ENCODE results near the gene DUOX1.

Gene DUOX1

GRCh38 chr15:45181491-45182285 is 51.9 kb downstream of the DUOX1 start:
- TF ChIP-seq TCF12 (IDR thresholded peaks at IDR 0.05; ENCODE audit: low read depth) (no peak), FOXM1 (IDR thresholded peaks at IDR 0.05; ENCODE audit: borderline replicate concordance, low read depth) (no peak), NFIC (IDR thresholded peaks at IDR 0.05) (no peak), CREB1 (IDR thresholded peaks at IDR 0.05; ENCODE audit: low read depth) (no peak), YY1 (IDR thresholded peaks at IDR 0.05; ENCODE audit: low read depth) (no peak), TAF1 (IDR thresholded peaks at IDR 0.05; ENCODE audit: low read depth) (no peak), EP300 (IDR thresholded peaks at IDR 0.05; ENCODE audit: borderline replicate concordance) (no peak), CEBPB (IDR thresholded peaks at IDR 0.05) (no peak), RAD21 (IDR thresholded peaks at IDR 0.05; ENCODE audit: low read depth) (no peak), EGR1 (IDR thresholded peaks at IDR 0.05) (no peak), TEAD4 (IDR thresholded peaks at IDR 0.05) (no peak), ZBTB7A (IDR thresholded peaks at IDR 0.05; ENCODE audit: low read depth) (no peak), MAX (IDR thresholded peaks at IDR 0.05) (no peak)
- TF ChIP-seq, protein P1, sequence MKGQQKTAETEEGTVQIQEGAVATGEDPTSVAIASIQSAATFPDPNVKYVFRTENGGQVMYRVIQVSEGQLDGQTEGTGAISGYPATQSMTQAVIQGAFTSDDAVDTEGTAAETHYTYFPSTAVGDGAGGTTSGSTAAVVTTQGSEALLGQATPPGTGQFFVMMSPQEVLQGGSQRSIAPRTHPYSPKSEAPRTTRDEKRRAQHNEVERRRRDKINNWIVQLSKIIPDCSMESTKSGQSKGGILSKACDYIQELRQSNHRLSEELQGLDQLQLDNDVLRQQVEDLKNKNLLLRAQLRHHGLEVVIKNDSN (IDR thresholded peaks at IDR 0.05) = no peak
- TF ChIP-seq, protein P2, sequence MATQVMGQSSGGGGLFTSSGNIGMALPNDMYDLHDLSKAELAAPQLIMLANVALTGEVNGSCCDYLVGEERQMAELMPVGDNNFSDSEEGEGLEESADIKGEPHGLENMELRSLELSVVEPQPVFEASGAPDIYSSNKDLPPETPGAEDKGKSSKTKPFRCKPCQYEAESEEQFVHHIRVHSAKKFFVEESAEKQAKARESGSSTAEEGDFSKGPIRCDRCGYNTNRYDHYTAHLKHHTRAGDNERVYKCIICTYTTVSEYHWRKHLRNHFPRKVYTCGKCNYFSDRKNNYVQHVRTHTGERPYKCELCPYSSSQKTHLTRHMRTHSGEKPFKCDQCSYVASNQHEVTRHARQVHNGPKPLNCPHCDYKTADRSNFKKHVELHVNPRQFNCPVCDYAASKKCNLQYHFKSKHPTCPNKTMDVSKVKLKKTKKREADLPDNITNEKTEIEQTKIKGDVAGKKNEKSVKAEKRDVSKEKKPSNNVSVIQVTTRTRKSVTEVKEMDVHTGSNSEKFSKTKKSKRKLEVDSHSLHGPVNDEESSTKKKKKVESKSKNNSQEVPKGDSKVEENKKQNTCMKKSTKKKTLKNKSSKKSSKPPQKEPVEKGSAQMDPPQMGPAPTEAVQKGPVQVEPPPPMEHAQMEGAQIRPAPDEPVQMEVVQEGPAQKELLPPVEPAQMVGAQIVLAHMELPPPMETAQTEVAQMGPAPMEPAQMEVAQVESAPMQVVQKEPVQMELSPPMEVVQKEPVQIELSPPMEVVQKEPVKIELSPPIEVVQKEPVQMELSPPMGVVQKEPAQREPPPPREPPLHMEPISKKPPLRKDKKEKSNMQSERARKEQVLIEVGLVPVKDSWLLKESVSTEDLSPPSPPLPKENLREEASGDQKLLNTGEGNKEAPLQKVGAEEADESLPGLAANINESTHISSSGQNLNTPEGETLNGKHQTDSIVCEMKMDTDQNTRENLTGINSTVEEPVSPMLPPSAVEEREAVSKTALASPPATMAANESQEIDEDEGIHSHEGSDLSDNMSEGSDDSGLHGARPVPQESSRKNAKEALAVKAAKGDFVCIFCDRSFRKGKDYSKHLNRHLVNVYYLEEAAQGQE (IDR thresholded peaks at IDR 0.05; ENCODE audit: low read depth) = no peak

GRCh38 chr15:45182996-45183395 is 53.2 kb downstream of the DUOX1 start:
- TF ChIP-seq TAF1 (IDR thresholded peaks at IDR 0.05; ENCODE audit: low read depth) (no peak), RAD21 (IDR thresholded peaks at IDR 0.05; ENCODE audit: low read depth) (peak; percentile 10; the same call in 1 of the 2 replicates), ZBTB7A (IDR thresholded peaks at IDR 0.05; ENCODE audit: low read depth) (peak; percentile 54; the same call in 1 of the 2 replicates), FOXM1 (IDR thresholded peaks at IDR 0.05; ENCODE audit: borderline replicate concordance, low read depth) (no peak), EGR1 (IDR thresholded peaks at IDR 0.05) (no peak), NFIC (IDR thresholded peaks at IDR 0.05) (peak; percentile 22; the same call in 1 of the 2 replicates), TCF12 (IDR thresholded peaks at IDR 0.05; ENCODE audit: low read depth) (peak; percentile 51; the same call in 1 of the 2 replicates), TEAD4 (IDR thresholded peaks at IDR 0.05) (peak; percentile 64), CREB1 (IDR thresholded peaks at IDR 0.05; ENCODE audit: low read depth) (no peak), EP300 (IDR thresholded peaks at IDR 0.05; ENCODE audit: borderline replicate concordance) (peak; percentile 64; the same call in 1 of the 2 replicates), MAX (IDR thresholded peaks at IDR 0.05) (0 out of 2 replicates have a peak, but pooled peaks have one; percentile 42), CEBPB (IDR thresholded peaks at IDR 0.05) (0 out of 2 replicates have a peak, but pooled peaks have one; percentile 6), YY1 (IDR thresholded peaks at IDR 0.05; ENCODE audit: low read depth) (0 out of 2 replicates have a peak, but pooled peaks have one; percentile 14)
- TF ChIP-seq, protein P2 (IDR thresholded peaks at IDR 0.05; ENCODE audit: low read depth) = no peak
- TF ChIP-seq, protein P1 (IDR thresholded peaks at IDR 0.05) = no peak

DNA sequence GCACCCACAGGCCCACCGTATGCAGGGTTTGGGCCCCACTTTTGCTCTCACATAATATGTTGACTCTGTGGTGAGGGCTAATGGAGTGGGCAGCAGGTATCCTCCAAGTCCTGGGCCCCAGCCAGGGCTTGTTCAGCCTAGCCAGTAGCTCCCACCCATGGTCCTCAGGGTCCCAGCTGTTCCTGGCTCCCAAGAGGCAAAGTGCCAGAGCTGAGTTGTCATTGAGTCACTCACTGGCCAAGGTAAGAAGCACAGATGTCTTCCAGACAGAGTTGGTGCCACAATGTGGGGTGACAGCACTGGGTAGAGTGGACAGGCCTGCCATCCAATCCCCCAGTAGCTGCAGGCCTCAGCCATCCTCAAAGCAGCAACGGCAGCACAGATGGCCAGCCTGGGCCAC is 53.7 kb downstream of the DUOX1 start:
- TF ChIP-seq TAF1 (IDR thresholded peaks at IDR 0.05; ENCODE audit: low read depth) (no peak), NFIC (IDR thresholded peaks at IDR 0.05) (no peak), FOXM1 (IDR thresholded peaks at IDR 0.05; ENCODE audit: borderline replicate concordance, low read depth) (no peak), EGR1 (IDR thresholded peaks at IDR 0.05) (no peak), TCF12 (IDR thresholded peaks at IDR 0.05; ENCODE audit: low read depth) (no peak), RAD21 (IDR thresholded peaks at IDR 0.05; ENCODE audit: low read depth) (no peak), MAX (IDR thresholded peaks at IDR 0.05) (no peak), CEBPB (IDR thresholded peaks at IDR 0.05) (no peak), EP300 (IDR thresholded peaks at IDR 0.05; ENCODE audit: borderline replicate concordance) (no peak), YY1 (IDR thresholded peaks at IDR 0.05; ENCODE audit: low read depth) (no peak), ZBTB7A (IDR thresholded peaks at IDR 0.05; ENCODE audit: low read depth) (no peak), TEAD4 (IDR thresholded peaks at IDR 0.05) (no peak), CREB1 (IDR thresholded peaks at IDR 0.05; ENCODE audit: low read depth) (no peak)
- TF ChIP-seq, protein P1 (IDR thresholded peaks at IDR 0.05) = no peak
- TF ChIP-seq, protein P2 (IDR thresholded peaks at IDR 0.05; ENCODE audit: low read depth) = no peak
